Lower lobe of right lung (tissue), 2 donors: ENCODE data around the gene MLXIP. TPM values are rescaled to one million over a fixed set of nuclear protein-coding genes. Genes with fewer than 3 reads are reported as not detected.

ENCODE experiments used
- ATAC-seq, 2 donors: fragments of 200-7000 bp; cut with Tn5 transposase; one replicate each; pipeline ENCODE4 v1.9.1; 2020 to 2022; ENCODE audit warnings: mild to moderate bottlenecking in 2 of 2, moderate library complexity in 2 of 2
- DNase-seq: peaks from one replicate; pipeline ENCODE4 v3.0.0-alpha.2; 2020
- H3K27ac ChIP-seq: fragments of 200-600 bp; one replicate; pipeline ENCODE4 v1.8.0; 2022
- H3K27me3 ChIP-seq: fragments of 200-600 bp; one replicate; pipeline ENCODE4 v1.8.0; 2022; ENCODE audit warnings: low read depth
- H3K36me3 ChIP-seq: fragments of 200-600 bp; one replicate; pipeline ENCODE4 v1.8.0; 2022; ENCODE audit warnings: mild to moderate bottlenecking
- H3K4me1 ChIP-seq: fragments of 200-600 bp; one replicate; pipeline ENCODE4 v1.8.0; 2022
- H3K4me3 ChIP-seq: fragments of 200-600 bp; one replicate; pipeline ENCODE4 v1.8.0; 2022; ENCODE audit warnings: mild to moderate bottlenecking
- H3K9me3 ChIP-seq: fragments of 200-600 bp; one replicate; pipeline ENCODE4 v1.8.0; 2022
- intact Hi-C: fragments of 100-400 bp; cut with DNase I; formaldehyde crosslinking; loops from one replicate; pipeline ENCODE4 v1.11.0; 2022
- total RNA-seq: library from RNA; stranded (reverse); fragmentation: NEBNext Ultra II Directional; extraction: Animal tissue kit (Norgen Biotek cat#: 25700); gene quantifications from one replicate; pipeline ENCODE4 v1.2.1, GENCODE V29; 2021
- TF ChIP-seq, protein P1 (sequence below): fragments of 200-600 bp; IDR thresholded peaks from one replicate; pipeline ENCODE4 v1.8.0; 2022; ENCODE audit warnings: antibody characterized with exemption, mild to moderate bottlenecking
- donor health status: DM: no; HTN: yes; CAD: no; lungs with severe emphysema.

Gene MLXIP
- total RNA-seq, 1 donor from 2014 or later: 55.9 TPM

DNA sequence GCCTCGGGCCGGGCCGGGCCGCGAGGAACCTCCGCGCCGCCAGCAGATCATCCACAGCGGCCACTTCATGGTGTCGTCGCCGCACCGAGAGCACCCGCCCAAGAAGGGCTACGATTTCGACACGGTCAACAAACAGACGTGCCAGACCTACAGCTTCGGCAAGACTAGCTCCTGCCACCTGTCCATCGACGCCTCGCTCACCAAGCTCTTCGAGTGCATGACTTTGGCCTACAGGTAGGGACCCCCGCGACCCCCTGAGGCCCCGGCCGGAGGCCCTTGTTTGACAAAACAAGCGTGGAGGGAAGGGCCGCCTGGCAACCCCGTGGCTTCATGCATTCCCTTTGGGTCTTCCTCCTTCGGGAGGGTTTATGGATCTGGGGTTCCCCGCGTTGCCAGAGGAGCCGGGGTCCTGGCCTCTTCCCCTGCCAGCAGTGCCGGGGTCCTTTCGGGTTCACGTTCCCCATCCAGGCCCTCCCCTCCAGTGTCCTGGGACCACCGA lies 526 bp downstream of the MLXIP start:
- Histone ChIP-seq H3K27ac (peak overlapping the region; percentile 85), H3K4me3 (peak overlapping the region; percentile 92), H3K27me3 (no peaks in the 10 kb centered on the region), H3K36me3 (peaks cover 5% of the 10 kb centered on the region), H3K4me1 (peaks cover 49% of the 10 kb centered on the region), H3K9me3 (no peaks in the 10 kb centered on the region)
- intact Hi-C loops: no loop called here
- peak; percentile 67 for DNase-seq
- ATAC-seq: no peak
- TF ChIP-seq, protein P1, sequence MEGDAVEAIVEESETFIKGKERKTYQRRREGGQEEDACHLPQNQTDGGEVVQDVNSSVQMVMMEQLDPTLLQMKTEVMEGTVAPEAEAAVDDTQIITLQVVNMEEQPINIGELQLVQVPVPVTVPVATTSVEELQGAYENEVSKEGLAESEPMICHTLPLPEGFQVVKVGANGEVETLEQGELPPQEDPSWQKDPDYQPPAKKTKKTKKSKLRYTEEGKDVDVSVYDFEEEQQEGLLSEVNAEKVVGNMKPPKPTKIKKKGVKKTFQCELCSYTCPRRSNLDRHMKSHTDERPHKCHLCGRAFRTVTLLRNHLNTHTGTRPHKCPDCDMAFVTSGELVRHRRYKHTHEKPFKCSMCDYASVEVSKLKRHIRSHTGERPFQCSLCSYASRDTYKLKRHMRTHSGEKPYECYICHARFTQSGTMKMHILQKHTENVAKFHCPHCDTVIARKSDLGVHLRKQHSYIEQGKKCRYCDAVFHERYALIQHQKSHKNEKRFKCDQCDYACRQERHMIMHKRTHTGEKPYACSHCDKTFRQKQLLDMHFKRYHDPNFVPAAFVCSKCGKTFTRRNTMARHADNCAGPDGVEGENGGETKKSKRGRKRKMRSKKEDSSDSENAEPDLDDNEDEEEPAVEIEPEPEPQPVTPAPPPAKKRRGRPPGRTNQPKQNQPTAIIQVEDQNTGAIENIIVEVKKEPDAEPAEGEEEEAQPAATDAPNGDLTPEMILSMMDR: no peak

DNA sequence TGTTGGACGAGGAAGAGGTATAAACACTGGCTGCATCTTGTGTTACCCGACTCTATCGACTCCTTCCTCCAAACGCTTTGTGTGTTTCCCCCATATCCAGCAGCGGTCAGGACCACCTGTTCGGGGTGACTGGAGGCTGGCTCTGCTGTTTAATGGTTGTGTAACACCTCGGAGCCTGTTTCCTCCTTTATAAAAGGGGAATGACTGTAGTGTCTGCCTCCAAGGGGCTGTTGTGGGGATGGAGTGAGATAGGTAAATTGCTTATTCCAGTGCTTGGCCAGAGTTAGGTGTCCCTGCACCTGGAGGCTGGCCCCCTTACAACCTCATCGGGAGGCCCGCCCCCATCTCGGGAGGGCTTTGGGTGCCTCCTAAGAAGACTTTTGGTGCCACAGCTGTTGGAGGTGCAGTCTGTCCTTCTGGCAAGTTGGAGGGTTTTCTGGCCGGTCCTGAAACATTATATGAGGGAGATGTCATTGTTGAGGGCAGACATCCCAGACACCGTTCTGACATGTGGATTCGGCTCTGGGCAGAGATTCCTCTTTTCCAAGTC lies 1.1 kb downstream of the MLXIP start:
- H3K4me1 ChIP-seq: peaks cover 49% of the 10 kb centered on the region

DNA sequence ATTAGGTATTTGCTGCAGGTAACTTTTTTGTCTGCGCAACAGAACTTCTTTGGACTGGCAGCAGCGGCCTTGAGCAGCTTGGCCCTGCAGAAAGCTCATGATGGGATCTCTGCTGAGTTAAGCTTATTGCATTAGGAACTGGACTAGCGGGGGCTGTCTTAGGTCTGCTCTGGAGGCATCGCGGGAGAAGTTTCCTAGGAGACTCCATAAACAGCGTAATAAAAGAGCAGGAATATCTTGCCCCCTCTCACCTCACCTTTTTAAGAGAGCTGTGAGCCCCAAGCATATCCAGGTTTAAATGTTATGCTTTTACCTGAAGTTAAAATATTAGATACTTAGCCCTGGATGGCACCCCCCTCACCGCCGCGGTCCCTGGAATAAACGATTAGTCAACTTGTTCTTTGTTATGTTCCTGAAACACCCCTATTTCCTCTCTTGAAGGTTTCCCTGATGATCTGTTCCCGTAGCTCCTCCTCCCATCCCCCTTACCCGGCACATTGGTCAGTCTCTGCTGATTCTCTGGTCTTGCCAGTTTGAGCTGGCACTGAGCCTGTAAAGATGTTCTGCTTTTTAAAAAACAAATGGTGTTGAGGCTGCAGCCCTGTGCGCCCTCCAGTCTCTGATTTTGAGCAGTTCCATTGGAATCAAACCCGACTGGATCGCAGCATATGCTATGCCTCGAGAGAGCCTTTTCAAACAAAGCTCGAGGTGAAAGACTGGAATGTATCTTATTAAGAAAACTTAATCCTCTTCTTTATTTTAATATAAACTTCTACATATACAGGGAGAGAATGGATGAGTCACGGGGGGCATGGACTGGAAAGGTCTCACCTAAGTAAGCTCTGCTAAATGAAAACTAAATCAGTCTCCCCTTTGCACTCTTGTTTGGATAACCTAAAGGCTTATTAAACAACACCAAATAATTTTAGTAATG lies 1.9 kb downstream of the MLXIP start:
- H3K9me3 ChIP-seq: no peaks in the 10 kb centered on the region
- H3K27ac ChIP-seq: peak overlapping the region; percentile 85
- TF ChIP-seq, protein P1: no peak
- H3K36me3 ChIP-seq: peaks cover 18% of the 10 kb centered on the region
- DNase-seq (peak; percentile 72), ATAC-seq (peak; percentile 52 to 60)
- intact Hi-C loops: no loop called here
- peaks cover 49% of the 10 kb centered on the region for H3K4me1 ChIP-seq
- no peaks in the 10 kb centered on the region for H3K27me3 ChIP-seq
- peak overlapping the region; percentile 92 for H3K4me3 ChIP-seq

More for the DNA sequence above, 1.1 kb downstream of the MLXIP start:
- TF ChIP-seq, protein P1: no peak
- peaks cover 10% of the 10 kb centered on the region for H3K36me3 ChIP-seq
- no peak for DNase-seq
- intact Hi-C loops: no loop called here
- ATAC-seq: peak in 1 of 2 donors; percentile 22
- peak overlapping the region; percentile 92 for H3K4me3 ChIP-seq
- H3K27me3 ChIP-seq: no peaks in the 10 kb centered on the region
- no peaks in the 10 kb centered on the region for H3K9me3 ChIP-seq
- peak overlapping the region; percentile 85 for H3K27ac ChIP-seq

DNA sequence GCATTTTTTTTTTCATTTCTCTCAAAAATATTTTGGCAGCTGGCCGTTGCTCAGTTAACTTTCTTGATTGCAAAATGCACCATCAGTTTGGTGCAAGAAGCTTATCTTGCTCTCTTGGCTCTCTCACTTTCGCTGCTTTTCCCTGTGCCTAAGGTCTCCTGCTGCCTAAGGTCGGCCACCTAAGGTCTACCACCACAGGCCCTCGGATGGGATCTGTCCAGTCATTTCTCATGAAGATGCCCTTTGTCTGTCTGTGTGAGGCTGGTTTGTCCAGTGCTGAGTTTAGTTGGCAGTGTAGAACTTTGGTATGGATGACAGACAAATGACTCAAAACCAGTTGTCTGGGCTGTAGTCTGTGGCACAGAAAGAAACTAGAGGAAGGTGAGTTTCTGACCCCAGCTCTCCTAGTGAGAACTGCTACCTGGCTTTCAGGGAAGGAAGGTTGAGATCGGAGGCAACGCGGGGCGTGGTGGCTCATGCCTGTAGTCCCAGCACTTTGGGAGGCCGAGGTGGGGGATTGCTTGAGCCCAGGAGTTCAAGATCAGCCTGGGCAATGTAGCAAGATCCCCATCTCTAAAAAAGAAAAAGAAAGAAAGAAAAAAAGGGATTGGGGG lies 2.6 kb downstream of the MLXIP start:
- peaks cover 53% of the 10 kb centered on the region for H3K4me1 ChIP-seq
- peaks cover 26% of the 10 kb centered on the region for H3K36me3 ChIP-seq
- TF ChIP-seq, protein P1: no peak
- H3K27me3 ChIP-seq: no peaks in the 10 kb centered on the region
- peak overlapping the region; percentile 92 for H3K4me3 ChIP-seq
- DNase-seq (no peak), ATAC-seq (no peak)
- intact Hi-C loops: no loop called here
- H3K27ac ChIP-seq: peak overlapping the region; percentile 85
- no peaks in the 10 kb centered on the region for H3K9me3 ChIP-seq

DNA sequence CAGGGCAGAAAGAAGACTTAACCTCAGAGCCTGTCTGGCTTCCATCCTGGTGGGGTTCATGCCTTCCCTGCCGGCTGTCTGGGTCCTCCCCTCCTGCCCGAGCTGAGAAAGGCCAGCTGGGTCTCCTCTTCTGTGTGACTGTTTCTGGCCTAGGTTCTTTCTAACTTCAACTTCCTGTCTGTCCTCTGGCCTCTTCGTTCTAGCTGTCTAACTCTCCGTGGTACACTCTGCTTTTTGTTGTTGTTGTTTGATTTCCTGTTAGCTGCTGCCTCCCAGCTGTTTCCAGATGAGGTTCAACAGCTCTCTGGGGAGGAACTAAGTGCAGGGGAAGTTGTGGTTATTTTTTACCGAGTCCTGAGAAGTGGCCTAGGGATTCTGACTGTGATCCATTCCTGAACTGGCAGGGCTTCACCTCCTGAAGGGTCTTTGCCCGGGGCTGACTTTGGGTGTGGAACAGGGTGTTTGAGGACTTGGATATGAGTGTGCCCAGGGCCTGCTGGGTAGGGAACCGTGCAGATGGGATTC lies 3.2 kb downstream of the MLXIP start:
- peaks cover 59% of the 10 kb centered on the region for H3K4me1 ChIP-seq
- peak overlapping the region; percentile 92 for H3K4me3 ChIP-seq
- ATAC-seq (peak; percentile 7 to 31), DNase-seq (no peak)
- H3K27ac ChIP-seq: peak overlapping the region; percentile 85
- peaks cover 32% of the 10 kb centered on the region for H3K36me3 ChIP-seq
- TF ChIP-seq, protein P1: no peak
- no peaks in the 10 kb centered on the region for H3K9me3 ChIP-seq
- intact Hi-C loops: no loop called here
- H3K27me3 ChIP-seq: no peaks in the 10 kb centered on the region
